K562 (cell line): ENCODE data around the gene PBX1. TPM values are rescaled to one million over a fixed set of nuclear protein-coding genes. Genes with fewer than 3 reads are reported as not detected.

Source experiments
- CHD7 ChIP-seq: fragments of 200-600 bp; sonication (generic); IDR thresholded peaks from one replicate; pipeline ENCODE4 v1.6.1; 2012; ENCODE audit warnings: mild to moderate bottlenecking, low read depth, low read length, inconsistent platforms
- SNRNP70 ChIP-seq: fragments of 200-400 bp; formaldehyde crosslinking; optimal IDR thresholded peaks from 2 replicates; pipeline ENCODE3; 2017; ENCODE audit warnings: low read depth, low read length
- XRCC4 ChIP-seq: IDR thresholded peaks from one replicate; pipeline ENCODE4 v1.6.1; 2011; ENCODE audit not compliant: insufficient read depth, insufficient read length; ENCODE audit errors: extremely low read depth
- ZNF764 ChIP-seq: fragments of 250-450 bp; sonication (Bioruptor Pico); IDR thresholded peaks from 2 replicates; pipeline ENCODE4 v1.4.0; 2020; ENCODE audit warnings: low read depth, mild to moderate bottlenecking, moderate library complexity
- polyA plus RNA-seq, 8 experiments: library from polyadenylated mRNA; depleted of rRNA in 4 of 8; stranded (reverse) in 5 of 8; unstranded in 3 of 8; fragments of >200 nt; fragmentation: Nextera tagmentation in 2 of 8; fragmentation: Illumina TruSeq in 1 of 8; extraction: Ambion mirVana in 2 of 8; extraction: Trizol in 1 of 8; gene quantifications; 2 replicates each; pipeline versions ENCODE4 v1.2.1 to v1.2.3, GENCODE V29; 2011 to 2014; ENCODE audit warnings: inconsistent platforms in 1 of 8, missing spikeins in 1 of 8
- total RNA-seq, 7 experiments: library from RNA; depleted of rRNA in 6 of 7; stranded (reverse); fragments of >200 nt in 6 of 7; fragmentation: Illumina TruSeq in 2 of 7; extraction: Trizol in 2 of 7; gene quantifications; 2 replicates each; pipeline versions ENCODE4 v1.2.1 to v1.2.3, GENCODE V29; 2011 to 2021; ENCODE audit warnings: low replicate concordance in 1 of 7

The PBX1 gene
- total and polyA plus RNA-seq, 9 of the 15 experiments (the other 6 are each of a cell fraction or from before 2014, with no cell fraction given): 0.03 to 0.62 (median 0.17) TPM

GRCh38 chr1:164823486-164824279 lies 264.7 kb downstream of the PBX1 start (continued):
- TF ChIP-seq CHD7: no peak
- TF ChIP-seq SNRNP70: no peak
- no peak for TF ChIP-seq XRCC4
- TF ChIP-seq ZNF764 (CRISPR knock-in tag): no peak
- TF ChIP-seq, all 486 proteins: peak for 0
